Keratinocyte (primary cell): Measurements from ENCODE around the gene KLHL3. TPM values are rescaled to one million over a fixed set of nuclear protein-coding genes. Genes with fewer than 3 reads are reported as not detected.

ENCODE experiments used
- DNase-seq: peaks from one replicate; pipeline ENCODE4 v3.0.0-alpha.2; 2011; ENCODE audit warnings: low read depth, missing footprints, low spot score
- FAIRE-seq: peaks from 2 replicates; lab custom pipeline; 2011; peaks lifted over from hg19 to GRCh38; lab: Jason Lieb, UNC
- H2AFZ ChIP-seq: 2 replicates; pipeline ENCODE4 v1.6.0; 2012; ENCODE audit warnings: low read length, control low read depth, inconsistent platforms; ENCODE audit not compliant: control insufficient read depth
- H3K27ac ChIP-seq: 2 replicates; pipeline ENCODE4 v1.5.1; 2011; ENCODE audit warnings: low read length; ENCODE audit not compliant: control insufficient read depth, insufficient read depth
- H3K27me3 ChIP-seq: 3 replicates; pipeline ENCODE4 v1.6.0; 2011; ENCODE audit warnings: low read length; ENCODE audit not compliant: control insufficient read depth, insufficient read depth; ENCODE audit errors: extremely low read depth
- H3K36me3 ChIP-seq, 2 experiments: 2 replicates in 1 of 2; 3 replicates in 1 of 2; pipeline ENCODE4 v1.5.1; 2011; ENCODE audit warnings: low read length in 2 of 2, mild to moderate bottlenecking in 1 of 2; ENCODE audit not compliant: control insufficient read depth in 2 of 2, insufficient read depth in 2 of 2; ENCODE audit errors: extremely low read depth in 1 of 2
- H3K4me1 ChIP-seq: 3 replicates; pipeline ENCODE4 v1.5.1; 2011; ENCODE audit warnings: low read length; ENCODE audit not compliant: control insufficient read depth, insufficient read depth; ENCODE audit errors: extremely low read depth
- H3K4me2 ChIP-seq: 3 replicates; pipeline ENCODE4 v1.6.0; 2011; ENCODE audit warnings: low read depth, low read length; ENCODE audit not compliant: control insufficient read depth, insufficient read depth; ENCODE audit errors: extremely low read depth
- H3K4me3 ChIP-seq, 3 experiments: fragments of 200-600 bp in 1 of 3; sonication (generic) in 1 of 3; 2 replicates in 2 of 3; 3 replicates in 1 of 3; pipeline ENCODE4 v1.5.1; 2011 to 2016; ENCODE audit warnings: low read length in 3 of 3, mild to moderate bottlenecking in 3 of 3, control low read depth in 2 of 3, inconsistent platforms in 1 of 3, low read depth in 1 of 3, mixed read lengths in 1 of 3, mixed run types in 1 of 3, moderate library complexity in 1 of 3; ENCODE audit not compliant: control insufficient read depth in 2 of 3, insufficient read depth in 2 of 3; ENCODE audit errors: extremely low read depth in 1 of 3
- H3K79me2 ChIP-seq: 2 replicates; pipeline ENCODE4 v1.6.0; 2012; ENCODE audit warnings: low read length; ENCODE audit not compliant: control insufficient read depth, insufficient read depth
- H3K9ac ChIP-seq: 3 replicates; pipeline ENCODE4 v1.6.0; 2011; ENCODE audit warnings: low read length; ENCODE audit not compliant: control insufficient read depth, insufficient read depth; ENCODE audit errors: extremely low read depth
- H3K9me1 ChIP-seq: 3 replicates; pipeline ENCODE4 v1.6.0; 2011; ENCODE audit warnings: low read length; ENCODE audit not compliant: control insufficient read depth, insufficient read depth; ENCODE audit errors: extremely low read depth
- H3K9me3 ChIP-seq: 2 replicates; pipeline ENCODE4 v1.5.1; 2012; ENCODE audit warnings: low read depth, low read length; ENCODE audit not compliant: control insufficient read depth
- H4K20me1 ChIP-seq: 3 replicates; pipeline ENCODE4 v1.6.0; 2011; ENCODE audit warnings: low read length; ENCODE audit not compliant: control insufficient read depth, insufficient read depth; ENCODE audit errors: extremely low read depth
- EZH2 ChIP-seq: IDR thresholded peaks from one replicate; pipeline ENCODE4 v1.6.1; 2012; ENCODE audit warnings: inconsistent platforms, mild to moderate bottlenecking, low read length, moderate library complexity
- dilution Hi-C: fragments of 300-500 bp; cut with MboI; formaldehyde crosslinking; loops from one replicate; pipeline ENCODE4 v1.7.0; 2020; ENCODE audit warnings: low sequenced_read_pairs; ENCODE audit not compliant: extremely low pct_ligation_motif_present
- polyA plus RNA-seq, 5 experiments: library from polyadenylated mRNA; depleted of rRNA in 3 of 5; stranded (reverse) in 3 of 5; stranded (forward) in 1 of 5; unstranded in 1 of 5; fragments of >200 nt; gene quantifications; 1 replicate in 1 of 5; 2 replicates in 3 of 5; 3 replicates in 1 of 5; pipeline versions ENCODE4 v1.2.1 to v1.2.3, GENCODE V29; 2011 to 2012; ENCODE audit warnings: missing spikeins in 2 of 5, low read depth in 1 of 5, low replicate concordance in 1 of 5
- TF ChIP-seq, protein P1 (sequence below), 3 experiments: IDR thresholded peaks in 1 of 3; conservative IDR thresholded peaks in 1 of 3; optimal IDR thresholded peaks in 1 of 3; 2 replicates in 2 of 3; 3 replicates in 1 of 3; pipeline versions ENCODE3 to v1.5.1; 2011; ENCODE audit warnings: low read length in 3 of 3, mild to moderate bottlenecking in 3 of 3, moderate library complexity in 2 of 3, control low read depth in 1 of 3, inconsistent platforms in 1 of 3; ENCODE audit not compliant: insufficient read depth in 2 of 3; ENCODE audit errors: extremely low read depth in 1 of 3

KLHL3 gene
- polyA plus RNA-seq, 1 donor (not counting 4 experiments of a cell fraction or from before 2014, with no cell fraction given), result 2.5 TPM

DNA sequence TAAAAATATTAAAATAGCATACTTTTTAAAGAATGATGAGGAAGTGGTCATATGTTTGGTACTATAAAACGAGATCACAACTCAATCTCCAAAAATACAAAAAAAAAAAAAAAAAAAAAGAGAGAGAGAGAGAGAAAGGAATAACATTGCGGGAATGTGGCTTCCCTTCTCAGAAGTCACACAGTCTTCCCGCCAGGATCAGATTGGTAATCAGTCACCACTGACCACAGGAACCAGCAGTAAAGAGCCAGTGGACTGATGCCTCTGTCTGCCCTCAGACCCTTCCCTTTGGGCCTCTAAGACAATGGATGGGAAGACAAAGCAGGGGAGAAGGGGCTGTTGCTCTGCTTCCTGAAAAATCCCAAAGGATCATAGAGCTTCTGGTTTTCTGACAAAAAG, 104.9 kb downstream of the KLHL3 start:
- no peak for TF ChIP-seq EZH2
- TF ChIP-seq, protein P1, sequence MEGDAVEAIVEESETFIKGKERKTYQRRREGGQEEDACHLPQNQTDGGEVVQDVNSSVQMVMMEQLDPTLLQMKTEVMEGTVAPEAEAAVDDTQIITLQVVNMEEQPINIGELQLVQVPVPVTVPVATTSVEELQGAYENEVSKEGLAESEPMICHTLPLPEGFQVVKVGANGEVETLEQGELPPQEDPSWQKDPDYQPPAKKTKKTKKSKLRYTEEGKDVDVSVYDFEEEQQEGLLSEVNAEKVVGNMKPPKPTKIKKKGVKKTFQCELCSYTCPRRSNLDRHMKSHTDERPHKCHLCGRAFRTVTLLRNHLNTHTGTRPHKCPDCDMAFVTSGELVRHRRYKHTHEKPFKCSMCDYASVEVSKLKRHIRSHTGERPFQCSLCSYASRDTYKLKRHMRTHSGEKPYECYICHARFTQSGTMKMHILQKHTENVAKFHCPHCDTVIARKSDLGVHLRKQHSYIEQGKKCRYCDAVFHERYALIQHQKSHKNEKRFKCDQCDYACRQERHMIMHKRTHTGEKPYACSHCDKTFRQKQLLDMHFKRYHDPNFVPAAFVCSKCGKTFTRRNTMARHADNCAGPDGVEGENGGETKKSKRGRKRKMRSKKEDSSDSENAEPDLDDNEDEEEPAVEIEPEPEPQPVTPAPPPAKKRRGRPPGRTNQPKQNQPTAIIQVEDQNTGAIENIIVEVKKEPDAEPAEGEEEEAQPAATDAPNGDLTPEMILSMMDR (optimal IDR thresholded peaks at IDR 0.05 in 1 of 3, IDR thresholded peaks at IDR 0.05 in 1 of 3, conservative IDR thresholded peaks at IDR 0.05 in 1 of 3; ENCODE audit: extremely low read depth in 1 of 3, insufficient read depth in 2 of 3, low read length in 3 of 3), result no peak
- dilution Hi-C loops, result no loop called here
- DNase-seq (no peak), FAIRE-seq (no peak)
- Histone ChIP-seq H4K20me1 (no peaks in the 10 kb centered on the region), H3K27ac (no peak overlapping the region), H3K4me1 (peaks cover 21% of the 10 kb centered on the region), H3K9me1 (no peaks in the 10 kb centered on the region), H3K4me3 (no peak overlapping the region), H3K27me3 (no peaks in the 10 kb centered on the region), H2AFZ (no peak overlapping the region), H3K9ac (no peak overlapping the region), H3K4me2 (peak overlapping the region; percentile 12), H3K36me3 (no peaks in the 10 kb centered on the region), H3K9me3 (no peaks in the 10 kb centered on the region), H3K79me2 (no peaks in the 10 kb centered on the region)

DNA sequence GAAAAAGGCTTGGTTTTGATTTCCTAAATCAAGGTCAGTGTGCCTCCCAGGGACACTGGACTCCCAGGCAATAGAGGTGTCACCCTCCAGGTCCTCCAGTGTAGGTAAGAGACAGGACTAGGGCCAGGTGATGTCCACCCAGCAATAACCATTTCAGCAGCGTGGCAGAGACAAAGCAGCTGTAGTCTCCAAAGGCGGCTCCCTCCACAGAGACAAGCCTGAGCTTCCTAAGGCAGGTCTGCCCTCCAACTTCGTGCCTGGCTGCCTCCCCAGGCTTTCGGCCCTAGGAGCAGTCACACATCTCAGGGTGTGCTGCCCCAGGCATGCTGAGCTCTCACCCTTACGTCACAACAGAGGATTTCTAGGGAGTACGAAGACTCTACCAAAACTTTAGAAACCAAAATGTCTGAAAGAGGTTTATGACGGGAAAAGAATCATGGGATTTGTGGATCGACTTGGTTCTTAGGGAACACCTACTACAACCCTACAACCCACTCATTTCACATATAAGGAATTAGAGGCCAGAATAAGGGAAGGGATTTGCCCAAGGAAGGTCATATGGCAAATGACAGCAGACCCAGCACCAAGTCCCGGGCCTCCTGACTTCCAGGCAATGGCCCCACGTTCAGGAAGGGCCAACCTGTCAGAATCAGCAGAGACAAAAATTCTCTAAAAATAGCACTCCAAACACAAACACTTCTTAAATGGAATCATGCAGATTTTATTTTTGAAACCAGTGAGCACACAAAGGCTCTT, 105.5 kb downstream of the KLHL3 start:
- Histone ChIP-seq H3K9ac (peak overlapping the region; percentile 2), H4K20me1 (no peaks in the 10 kb centered on the region), H2AFZ (peak overlapping the region; percentile 62), H3K4me2 (peak overlapping the region; percentile 31), H3K27ac (peak overlapping the region; percentile 1), H3K9me3 (no peaks in the 10 kb centered on the region), H3K4me1 (peaks cover 21% of the 10 kb centered on the region), H3K4me3 (peak overlapping the region in 1 of 3 experiments; percentile 9), H3K27me3 (no peaks in the 10 kb centered on the region), H3K36me3 (no peaks in the 10 kb centered on the region), H3K9me1 (no peaks in the 10 kb centered on the region), H3K79me2 (no peaks in the 10 kb centered on the region)
- dilution Hi-C loops, result no loop called here
- TF ChIP-seq EZH2, result no peak
- TF ChIP-seq, protein P1 (optimal IDR thresholded peaks at IDR 0.05 in 1 of 3, IDR thresholded peaks at IDR 0.05 in 1 of 3, conservative IDR thresholded peaks at IDR 0.05 in 1 of 3; ENCODE audit: extremely low read depth in 1 of 3, insufficient read depth in 2 of 3, low read length in 3 of 3), result no peak
- DNase-seq (no peak), FAIRE-seq (no peak)
